HCT116 (cell line): ENCODE data around the gene NCAPG2.

ENCODE experiments used
- CTCF ChIP-seq, 3 experiments: fragments of 200-600 bp in 1 of 3; sonication (generic) in 1 of 3; IDR thresholded peaks in 2 of 3; conservative IDR thresholded peaks in 1 of 3; 2 replicates each; pipeline ENCODE4 v1.5.1; 2012 to 2017; ENCODE audit warnings: low read depth in 2 of 3, low read length in 2 of 3, antibody characterized with exemption in 1 of 3, borderline replicate concordance in 1 of 3, control low read depth in 1 of 3, mild to moderate bottlenecking in 1 of 3, mixed read lengths in 1 of 3, mixed run types in 1 of 3, moderate library complexity in 1 of 3; ENCODE audit not compliant: insufficient read depth in 1 of 3
- EZH2 ChIP-seq: fragments of 200-600 bp; sonication (generic); IDR thresholded peaks from 2 replicates; pipeline ENCODE4 v1.6.1; 2017; ENCODE audit warnings: antibody characterized with exemption, mixed run types
- EZH2phosphoT487 ChIP-seq: fragments of 200-600 bp; IDR thresholded peaks from 2 replicates; pipeline ENCODE4 v1.6.1; 2018; ENCODE audit warnings: antibody characterized with exemption, borderline replicate concordance
- POLR2A ChIP-seq: IDR thresholded peaks from 2 replicates; pipeline ENCODE4 v1.7.0; 2011; ENCODE audit warnings: borderline replicate concordance; ENCODE audit not compliant: insufficient read depth, insufficient read length; ENCODE audit errors: extremely low read depth
- POLR2AphosphoS5 ChIP-seq: IDR thresholded peaks from 2 replicates; pipeline ENCODE4 v1.6.1; 2011; ENCODE audit warnings: mild to moderate bottlenecking, low read depth, low read length, moderate library complexity
- RAD21 ChIP-seq: IDR thresholded peaks from 2 replicates; pipeline ENCODE4 v1.6.1; 2012; ENCODE audit warnings: low read depth, mild to moderate bottlenecking
- REST ChIP-seq: IDR thresholded peaks from 2 replicates; pipeline ENCODE4 v1.6.1; 2012; ENCODE audit warnings: low read depth
- SIN3A ChIP-seq: IDR thresholded peaks from 2 replicates; pipeline ENCODE4 v1.6.1; 2012; ENCODE audit warnings: low read depth

- TF ChIP-seq POLR2A, result no peak
- TF ChIP-seq SIN3A, result no peak
- TF ChIP-seq RAD21, result no peak
- no peak for TF ChIP-seq CTCF (IDR thresholded peaks at IDR 0.05 in 2 of 3, conservative IDR thresholded peaks at IDR 0.05 in 1 of 3; ENCODE audit: borderline replicate concordance in 1 of 3, insufficient read depth in 1 of 3, low read depth in 2 of 3, low read length in 2 of 3)
- TF ChIP-seq EZH2phosphoT487, result no peak
- no peak for TF ChIP-seq REST
- no peak for TF ChIP-seq POLR2AphosphoS5
- TF ChIP-seq EZH2, result no peak
These were observed 27.7 kb downstream of the NCAPG2 start for GRCh38 chr7:158676906-158677305.
